ENCODE data around the gene CDH4. TPM values are rescaled to one million over a fixed set of nuclear protein-coding genes. Genes with fewer than 3 reads are reported as not detected.

CDH4 gene
- total and polyA plus RNA-seq, 8 donors: under 0.01 to 2.2 (median 0.11) TPM; not detected in 2

DNA sequence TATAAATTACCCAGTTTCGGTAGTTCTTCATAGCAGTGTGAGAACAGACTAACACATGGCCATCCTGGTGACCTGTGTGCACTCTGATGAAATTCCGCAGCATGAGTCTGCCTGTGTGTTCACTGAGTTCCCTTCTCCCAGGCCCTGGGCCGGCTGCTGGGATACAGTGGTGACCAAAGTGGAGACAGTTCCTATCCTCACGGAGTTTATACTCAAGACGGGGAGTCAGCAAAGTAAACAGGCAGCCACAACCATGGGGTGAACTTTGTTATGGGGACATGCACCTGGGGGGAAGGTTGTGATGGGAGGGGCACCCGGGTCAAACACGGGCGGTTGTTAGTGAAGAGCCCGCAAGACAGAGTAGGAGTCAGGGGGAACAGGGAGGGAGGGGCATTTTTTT lies 202.0 kb downstream of the CDH4 start:
- H3K9me3 ChIP-seq: peaks cover 0 to 8% (median 0%) of the 10 kb centered on the region in 4 donors

DNA sequence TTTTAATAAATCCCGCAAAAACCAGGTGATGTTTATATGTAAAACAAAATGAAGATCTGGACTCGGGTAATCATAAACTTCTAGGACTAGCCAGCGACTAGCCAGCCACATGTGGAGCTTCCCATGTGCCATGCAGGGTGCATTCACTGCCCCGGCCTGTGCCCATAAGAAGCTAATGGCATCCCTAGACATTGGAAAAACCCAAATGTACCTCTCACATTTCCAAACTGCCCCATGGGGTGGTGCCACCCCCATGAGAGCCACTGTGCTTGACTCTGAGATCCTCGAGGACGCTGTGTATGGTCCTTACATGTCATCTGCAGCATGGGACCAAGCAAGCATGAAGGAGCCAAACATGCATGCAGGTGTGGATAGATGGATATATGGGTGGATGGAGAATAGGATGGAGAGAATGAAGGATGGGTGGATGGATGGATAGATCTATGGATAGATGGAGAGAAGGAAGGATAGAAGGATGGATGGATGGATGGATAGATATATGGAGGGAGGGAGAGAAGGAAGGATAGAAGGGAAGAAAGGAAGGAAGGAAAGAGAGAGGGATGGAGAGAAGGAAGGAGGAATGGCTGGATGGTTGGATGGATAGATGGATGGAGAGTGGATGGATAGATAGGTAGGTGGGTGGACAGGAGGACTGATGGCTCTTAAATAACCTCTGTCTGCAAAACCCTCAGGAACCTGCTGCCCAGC lies 203.6 kb downstream of the CDH4 start:
- intact Hi-C loops (cut with DNase I; ENCODE audit: low total_unique reads): no loop called here
- TF ChIP-seq POLR2AphosphoS5 (IDR thresholded peaks at IDR 0.05) (no peak), EP300 (IDR thresholded peaks at IDR 0.05) (no peak), POLR2A (IDR thresholded peaks at IDR 0.05) (no peak)
- TF ChIP-seq, protein P1, sequence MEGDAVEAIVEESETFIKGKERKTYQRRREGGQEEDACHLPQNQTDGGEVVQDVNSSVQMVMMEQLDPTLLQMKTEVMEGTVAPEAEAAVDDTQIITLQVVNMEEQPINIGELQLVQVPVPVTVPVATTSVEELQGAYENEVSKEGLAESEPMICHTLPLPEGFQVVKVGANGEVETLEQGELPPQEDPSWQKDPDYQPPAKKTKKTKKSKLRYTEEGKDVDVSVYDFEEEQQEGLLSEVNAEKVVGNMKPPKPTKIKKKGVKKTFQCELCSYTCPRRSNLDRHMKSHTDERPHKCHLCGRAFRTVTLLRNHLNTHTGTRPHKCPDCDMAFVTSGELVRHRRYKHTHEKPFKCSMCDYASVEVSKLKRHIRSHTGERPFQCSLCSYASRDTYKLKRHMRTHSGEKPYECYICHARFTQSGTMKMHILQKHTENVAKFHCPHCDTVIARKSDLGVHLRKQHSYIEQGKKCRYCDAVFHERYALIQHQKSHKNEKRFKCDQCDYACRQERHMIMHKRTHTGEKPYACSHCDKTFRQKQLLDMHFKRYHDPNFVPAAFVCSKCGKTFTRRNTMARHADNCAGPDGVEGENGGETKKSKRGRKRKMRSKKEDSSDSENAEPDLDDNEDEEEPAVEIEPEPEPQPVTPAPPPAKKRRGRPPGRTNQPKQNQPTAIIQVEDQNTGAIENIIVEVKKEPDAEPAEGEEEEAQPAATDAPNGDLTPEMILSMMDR (IDR thresholded peaks at IDR 0.05): no peak
- H3K4me3 ChIP-seq: no peak overlapping the region

More for the DNA sequence above, 202.0 kb downstream of the CDH4 start:
- intact Hi-C loops (cut with DNase I; ENCODE audit: low total_unique reads): no loop called here
- DNase-seq: no peak
- WGBS, 5 donors: 83 to 89% (median 86%) methylated on average over 9 of the region's 9 CpGs
- Histone ChIP-seq H3K36me3 (no peaks in the 10 kb centered on the region), H3K27ac (no peak overlapping the region), H3K4me3 (no peak overlapping the region), H3K27me3 (peaks cover 0 to 19% (median 0%) of the 10 kb centered on the region in 3 donors), H3K4me1 (no peaks in the 10 kb centered on the region)
- no peak for TF ChIP-seq POLR2AphosphoS5 (IDR thresholded peaks at IDR 0.05)
- no peak for TF ChIP-seq POLR2A (IDR thresholded peaks at IDR 0.05)
- TF ChIP-seq, protein P1 (IDR thresholded peaks at IDR 0.05): no peak
- TF ChIP-seq EP300 (IDR thresholded peaks at IDR 0.05): no peak

DNA sequence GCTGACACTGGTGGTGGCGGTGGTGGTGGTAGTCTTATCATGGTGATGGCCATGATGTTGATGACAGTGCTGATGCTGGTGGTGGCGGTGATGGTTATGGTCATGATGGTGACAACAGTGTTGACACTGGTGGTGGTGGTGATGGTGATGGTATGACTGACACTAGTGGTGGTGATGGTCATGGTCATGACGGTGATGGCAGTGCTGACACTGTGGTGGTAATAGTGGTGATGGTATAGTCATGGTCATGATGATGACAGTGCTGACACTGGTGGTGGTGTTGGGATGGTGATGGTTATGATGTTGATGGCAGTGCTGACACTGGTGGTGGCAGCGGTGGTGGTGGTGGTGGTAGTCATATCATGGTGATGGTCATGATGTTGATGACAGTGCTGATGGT lies 205.7 kb downstream of the CDH4 start:
- no peak overlapping the region for H3K4me3 ChIP-seq
- H3K4me1 ChIP-seq: no peaks in the 10 kb centered on the region
- no peak overlapping the region for H3K27ac ChIP-seq
- intact Hi-C loops (cut with DNase I; ENCODE audit: low total_unique reads): no loop called here
- WGBS, 5 donors: 87 to 99% (median 97%) methylated on average over 4 of the region's 4 CpGs
- peaks cover 0 to 6% (median 0%) of the 10 kb centered on the region in 3 donors for H3K27me3 ChIP-seq
- peaks cover 0 to 11% (median 0%) of the 10 kb centered on the region in 4 donors for H3K9me3 ChIP-seq
- no peak for TF ChIP-seq EP300 (IDR thresholded peaks at IDR 0.05)
- TF ChIP-seq, protein P1 (IDR thresholded peaks at IDR 0.05): no peak
- TF ChIP-seq POLR2A (IDR thresholded peaks at IDR 0.05): no peak
- no peak for TF ChIP-seq POLR2AphosphoS5 (IDR thresholded peaks at IDR 0.05)
- no peak for DNase-seq
- no peaks in the 10 kb centered on the region for H3K36me3 ChIP-seq

More for the DNA sequence above, 203.6 kb downstream of the CDH4 start:
- Histone ChIP-seq H3K27ac (no peak overlapping the region), H3K9me3 (peaks cover 0 to 4% (median 0%) of the 10 kb centered on the region in 4 donors), H3K36me3 (no peaks in the 10 kb centered on the region), H3K27me3 (peaks cover 0 to 14% (median 0%) of the 10 kb centered on the region in 3 donors), H3K4me1 (no peaks in the 10 kb centered on the region)
- no peak for DNase-seq
- 72 to 87% (median 84%) methylated on average over 6 of the region's 6 CpGs for WGBS, 5 donors

DNA sequence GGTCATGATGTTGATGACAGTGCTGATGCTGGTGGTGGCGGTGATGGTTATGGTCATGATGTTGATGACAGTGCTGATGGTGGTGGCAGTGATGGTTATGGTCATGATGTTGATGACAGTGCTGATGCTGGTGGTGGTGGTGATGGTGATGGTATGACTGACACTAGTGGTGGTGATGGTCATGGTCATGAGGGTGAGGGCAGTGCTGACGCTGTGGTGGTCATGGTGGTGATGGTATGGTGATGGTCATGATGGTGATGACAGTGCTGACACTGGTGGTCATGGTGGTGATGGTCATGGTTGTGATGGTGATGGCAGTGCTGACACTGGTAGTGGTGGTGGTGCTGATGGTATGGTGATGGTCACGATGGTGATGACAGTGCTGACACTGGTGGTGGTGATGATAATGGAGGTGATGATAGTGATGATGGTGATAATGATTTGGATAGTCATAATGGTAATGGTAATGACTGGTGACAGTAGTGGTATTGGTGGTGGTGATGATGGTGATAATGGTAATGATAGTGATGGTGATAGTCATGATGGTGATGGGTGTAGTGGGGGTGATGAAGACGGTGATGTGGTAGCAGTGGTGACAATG lies 206.2 kb downstream of the CDH4 start:
- Histone ChIP-seq H3K4me3 (no peak overlapping the region), H3K27me3 (peaks cover 0 to 6% (median 0%) of the 10 kb centered on the region in 3 donors), H3K27ac (no peak overlapping the region), H3K36me3 (no peaks in the 10 kb centered on the region), H3K9me3 (peaks cover 0 to 11% (median 1%) of the 10 kb centered on the region in 4 donors), H3K4me1 (no peaks in the 10 kb centered on the region)
- DNase-seq: no peak
- intact Hi-C loops (cut with DNase I; ENCODE audit: low total_unique reads): no loop called here
- 85 to 90% (median 89%) methylated on average over 4 of the region's 4 CpGs for WGBS, 5 donors
- TF ChIP-seq POLR2AphosphoS5 (IDR thresholded peaks at IDR 0.05): no peak
- TF ChIP-seq, protein P1 (IDR thresholded peaks at IDR 0.05): no peak
- no peak for TF ChIP-seq EP300 (IDR thresholded peaks at IDR 0.05)
- no peak for TF ChIP-seq POLR2A (IDR thresholded peaks at IDR 0.05)
